Left forelimb (tissue), 1 donor: Measurements from ENCODE around the gene TSPAN16.

Experiments used
- DNase-seq: peaks from one replicate; pipeline ENCODE4 v3.0.0-alpha.2; 2018; ENCODE audit warnings: low spot score

The TSPAN16 gene

GRCh38 chr19:11295665-11296245 lies at the start of gene TSPAN16:
Gene TSPAN16 (plus strand): TSS chr19:11296160. CDS start chr19:11296298, 138 bp downstream.
- no peak for DNase-seq

- DNase-seq, result no peak
Measured at GRCh38 chr19:11246941-11247340, 49.0 kb upstream of the TSPAN16 start.

- DNase-seq, result peak; percentile 79
Measured at GRCh38 chr19:11247391-11247790, 48.6 kb upstream of the TSPAN16 start.

- DNase-seq, result no peak
Measured at GRCh38 chr19:11247934-11248333, 48.0 kb upstream of the TSPAN16 start.

GRCh38 chr19:11248852-11249251 lies 47.1 kb upstream of the TSPAN16 start:
- DNase-seq, result no peak

GRCh38 chr19:11251217-11251616 lies 44.7 kb upstream of the TSPAN16 start:
- no peak for DNase-seq

- DNase-seq, result no peak
Measured at GRCh38 chr19:11251650-11252314, 44.2 kb upstream of the TSPAN16 start.

GRCh38 chr19:11252665-11253355 lies 43.1 kb upstream of the TSPAN16 start:
- no peak for DNase-seq

- DNase-seq, result peak; percentile 62
Measured at GRCh38 chr19:11254666-11255065, 41.3 kb upstream of the TSPAN16 start.

- peak; percentile 82 for DNase-seq
Measured at GRCh38 chr19:11256189-11256588, 39.8 kb upstream of the TSPAN16 start.

- DNase-seq, result no peak
Measured at GRCh38 chr19:11257846-11258380, 38.0 kb upstream of the TSPAN16 start.

- no peak for DNase-seq
Measured at GRCh38 chr19:11260996-11261395, 35.0 kb upstream of the TSPAN16 start.

- no peak for DNase-seq
Measured at GRCh38 chr19:11261431-11261970, 34.5 kb upstream of the TSPAN16 start.

- no peak for DNase-seq
Measured at GRCh38 chr19:11261971-11262839, 33.8 kb upstream of the TSPAN16 start, which contains the start of gene DOCK6. Gene DOCK6 (minus strand): TSS chr19:11262524. CDS start chr19:11262440, 84 bp downstream.

- DNase-seq, result no peak
Measured at GRCh38 chr19:11263726-11264125, 32.2 kb upstream of the TSPAN16 start.

- no peak for DNase-seq
Measured at GRCh38 chr19:11264452-11265176, 31.3 kb upstream of the TSPAN16 start.

GRCh38 chr19:11265177-11265784 lies 30.7 kb upstream of the TSPAN16 start:
- no peak for DNase-seq

GRCh38 chr19:11265785-11266236 lies 30.1 kb upstream of the TSPAN16 start:
- DNase-seq, result no peak

- DNase-seq, result no peak
Measured at GRCh38 chr19:11267316-11268085, 28.5 kb upstream of the TSPAN16 start.
